ENCODE results near the gene GKAP1.

Gene GKAP1

GRCh38 chr9:83722726-83723495 is 94.7 kb downstream of the GKAP1 start:
- TF ChIP-seq CTCF (IDR thresholded peaks at IDR 0.05) = no peak

GRCh38 chr9:83721509-83721908 is 96.1 kb downstream of the GKAP1 start:
- no peak for TF ChIP-seq CTCF (IDR thresholded peaks at IDR 0.05)

GRCh38 chr9:83715794-83716193 is 101.8 kb downstream of the GKAP1 start:
- no peak for TF ChIP-seq CTCF (IDR thresholded peaks at IDR 0.05)

GRCh38 chr9:83715221-83715620 is 102.3 kb downstream of the GKAP1 start:
- no peak for TF ChIP-seq CTCF (IDR thresholded peaks at IDR 0.05)

- TF ChIP-seq CTCF (IDR thresholded peaks at IDR 0.05) = peak; percentile 21; the same call in 1 of the 2 replicates
These were observed 103.2 kb downstream of the GKAP1 start for GRCh38 chr9:83714329-83714728.

GRCh38 chr9:83708515-83709158 is 108.9 kb downstream of the GKAP1 start:
- peak; percentile 48; the same call in 1 of the 2 replicates for TF ChIP-seq CTCF (IDR thresholded peaks at IDR 0.05)

GRCh38 chr9:83707768-83708514 is 109.6 kb downstream of the GKAP1 start, which contains the start of gene UBQLN1:
Gene UBQLN1, minus strand, starts transcription at chr9:83707958. Its CDS starts 279 bp downstream, at chr9:83707679.
- TF ChIP-seq CTCF (IDR thresholded peaks at IDR 0.05) = no peak
